GM12872 (cell line): ENCODE data around the gene LONP2.

Experiments used
- CTCF ChIP-seq: IDR thresholded peaks from 3 replicates; pipeline ENCODE4 v1.5.1; 2011; ENCODE audit warnings: low read depth, mild to moderate bottlenecking, low read length, moderate library complexity; ENCODE audit not compliant: insufficient read depth

The LONP2 gene

GRCh38 chr16:48373258-48374029 is 129.3 kb downstream of the LONP2 start:
- no peak for TF ChIP-seq CTCF

GRCh38 chr16:48374255-48374654 is 130.2 kb downstream of the LONP2 start:
- no peak for TF ChIP-seq CTCF

- TF ChIP-seq CTCF = no peak
These were observed 134.2 kb downstream of the LONP2 start for GRCh38 chr16:48378276-48378675.

GRCh38 chr16:48378836-48379235 is 134.7 kb downstream of the LONP2 start:
- no peak for TF ChIP-seq CTCF

GRCh38 chr16:48381201-48381600 is 137.1 kb downstream of the LONP2 start:
- TF ChIP-seq CTCF = no peak

GRCh38 chr16:48382131-48382530 is 138.0 kb downstream of the LONP2 start:
- no peak for TF ChIP-seq CTCF

- TF ChIP-seq CTCF = no peak
These were observed 139.1 kb downstream of the LONP2 start for GRCh38 chr16:48383009-48383876.
